Smooth muscle cell (in vitro differentiated cells): ENCODE data around the gene RAB28. TPM values are rescaled to one million over a fixed set of nuclear protein-coding genes. Genes with fewer than 3 reads are reported as not detected.

ENCODE experiments used
- DNase-seq: peaks from one replicate; lab custom pipeline; 2025; ENCODE audit not compliant: unreplicated experiment; lab: John Stamatoyannopoulos, UW
- H2AFZ ChIP-seq: fragments of 200-600 bp; sonication (generic); 2 replicates; pipeline ENCODE4 v1.6.0; 2016; ENCODE audit warnings: antibody characterized with exemption, low read depth, mild to moderate bottlenecking
- H3F3A ChIP-seq: fragments of 200-600 bp; sonication (generic); 2 replicates; pipeline ENCODE4 v1.6.0; 2017; ENCODE audit warnings: antibody characterized with exemption, low read depth
- H3K27ac ChIP-seq: fragments of 200-600 bp; sonication (generic); 2 replicates; pipeline ENCODE4 v1.5.1; 2016; ENCODE audit warnings: low read depth, mild to moderate bottlenecking
- H3K27me3 ChIP-seq: fragments of 200-600 bp; sonication (generic); 2 replicates; pipeline ENCODE4 v1.6.1; 2016; ENCODE audit warnings: low read depth, mild to moderate bottlenecking
- H3K36me3 ChIP-seq: fragments of 200-600 bp; sonication (generic); 2 replicates; pipeline ENCODE4 v1.5.1; 2016; ENCODE audit warnings: low read depth
- H3K4me1 ChIP-seq: fragments of 200-600 bp; sonication (generic); 2 replicates; pipeline ENCODE4 v1.5.1; 2016; ENCODE audit warnings: low read depth
- H3K4me2 ChIP-seq: fragments of 200-600 bp; sonication (generic); 2 replicates; pipeline ENCODE4 v1.6.0; 2016; ENCODE audit warnings: mild to moderate bottlenecking
- H3K4me3 ChIP-seq: fragments of 200-600 bp; sonication (generic); 2 replicates; pipeline ENCODE4 v1.5.1; 2016; ENCODE audit warnings: mild to moderate bottlenecking
- H3K79me2 ChIP-seq: fragments of 200-600 bp; sonication (generic); 2 replicates; pipeline ENCODE4 v1.6.0; 2016; ENCODE audit warnings: low read depth, mild to moderate bottlenecking
- H3K9ac ChIP-seq: fragments of 200-600 bp; sonication (generic); 2 replicates; pipeline ENCODE4 v1.6.0; 2016; ENCODE audit warnings: low read depth
- H3K9me3 ChIP-seq: fragments of 200-600 bp; sonication (generic); replicated peaks from 2 replicates; pipeline ENCODE4 v1.5.1; 2016; ENCODE audit warnings: low read depth
- H4K20me1 ChIP-seq: fragments of 200-600 bp; sonication (generic); 2 replicates; pipeline ENCODE4 v1.6.0; 2016; ENCODE audit warnings: low read depth
- CTCF ChIP-seq: fragments of 200-600 bp; sonication (generic); IDR thresholded peaks from 2 replicates; pipeline ENCODE4 v1.5.1; 2017; ENCODE audit warnings: borderline replicate concordance, mild to moderate bottlenecking, antibody characterized with exemption; ENCODE audit not compliant: insufficient read depth, poor library complexity, severe bottlenecking
- WGBS: methylation state at CpG from one replicate; pipeline ENCODE4 v1.1.7; 2016; ENCODE audit warnings: low lambda C conversion rate; 5-methylcytosine and 5-hydroxymethylcytosine counted together
- polyA plus RNA-seq: library from polyadenylated mRNA; unstranded; fragments of >200 nt; fragmentation: Nextera tagmentation; extraction: Ambion mirVana; gene quantifications from 2 replicates; pipeline ENCODE4 v1.2.1, GENCODE V29; 2016
- total RNA-seq: library from RNA; depleted of rRNA; stranded (reverse); fragments of >200 nt; gene quantifications from 2 replicates; pipeline ENCODE4 v1.2.3, GENCODE V29; 2014

RAB28 gene
- total and polyA plus RNA-seq, 2 experiments from 2014 or later, result 32.8 to 40.7 TPM

- WGBS, result 47% methylated on average over 37 of the region's 37 CpGs
- Histone ChIP-seq H3K4me1 (peaks cover 11% of the 10 kb centered on the region), H3K27me3 (peaks cover 85% of the 10 kb centered on the region), H3K36me3 (no peaks in the 10 kb centered on the region), H3F3A (no peaks in the 10 kb centered on the region), H3K9ac (no peak overlapping the region), H3K79me2 (no peaks in the 10 kb centered on the region), H3K4me2 (no peak overlapping the region), H3K27ac (no peak overlapping the region), H2AFZ (no peak overlapping the region), H4K20me1 (no peaks in the 10 kb centered on the region), H3K9me3 (no peaks in the 10 kb centered on the region), H3K4me3 (no peak overlapping the region)
- TF ChIP-seq CTCF, result no peak
- no peak for DNase-seq
These were observed 45.2 kb upstream of the RAB28 start for GRCh38 chr4:13529128-13529919.

GRCh38 chr4:13528821-13529127 is 44.6 kb upstream of the RAB28 start:
- no peaks in the 10 kb centered on the region for H3K9me3 ChIP-seq
- H3K36me3 ChIP-seq, result no peaks in the 10 kb centered on the region
- peaks cover 85% of the 10 kb centered on the region for H3K27me3 ChIP-seq
- 38% methylated on average over 5 of the region's 5 CpGs for WGBS
- TF ChIP-seq CTCF, result no peak
- H2AFZ ChIP-seq, result no peak overlapping the region
- peaks cover 10% of the 10 kb centered on the region for H3K4me1 ChIP-seq
- H3F3A ChIP-seq, result no peaks in the 10 kb centered on the region
- H3K27ac ChIP-seq, result no peak overlapping the region
- H3K79me2 ChIP-seq, result no peaks in the 10 kb centered on the region
- no peak overlapping the region for H3K4me3 ChIP-seq
- no peak for DNase-seq
- no peak overlapping the region for H3K4me2 ChIP-seq
- no peak overlapping the region for H3K9ac ChIP-seq
- H4K20me1 ChIP-seq, result no peaks in the 10 kb centered on the region

DNA sequence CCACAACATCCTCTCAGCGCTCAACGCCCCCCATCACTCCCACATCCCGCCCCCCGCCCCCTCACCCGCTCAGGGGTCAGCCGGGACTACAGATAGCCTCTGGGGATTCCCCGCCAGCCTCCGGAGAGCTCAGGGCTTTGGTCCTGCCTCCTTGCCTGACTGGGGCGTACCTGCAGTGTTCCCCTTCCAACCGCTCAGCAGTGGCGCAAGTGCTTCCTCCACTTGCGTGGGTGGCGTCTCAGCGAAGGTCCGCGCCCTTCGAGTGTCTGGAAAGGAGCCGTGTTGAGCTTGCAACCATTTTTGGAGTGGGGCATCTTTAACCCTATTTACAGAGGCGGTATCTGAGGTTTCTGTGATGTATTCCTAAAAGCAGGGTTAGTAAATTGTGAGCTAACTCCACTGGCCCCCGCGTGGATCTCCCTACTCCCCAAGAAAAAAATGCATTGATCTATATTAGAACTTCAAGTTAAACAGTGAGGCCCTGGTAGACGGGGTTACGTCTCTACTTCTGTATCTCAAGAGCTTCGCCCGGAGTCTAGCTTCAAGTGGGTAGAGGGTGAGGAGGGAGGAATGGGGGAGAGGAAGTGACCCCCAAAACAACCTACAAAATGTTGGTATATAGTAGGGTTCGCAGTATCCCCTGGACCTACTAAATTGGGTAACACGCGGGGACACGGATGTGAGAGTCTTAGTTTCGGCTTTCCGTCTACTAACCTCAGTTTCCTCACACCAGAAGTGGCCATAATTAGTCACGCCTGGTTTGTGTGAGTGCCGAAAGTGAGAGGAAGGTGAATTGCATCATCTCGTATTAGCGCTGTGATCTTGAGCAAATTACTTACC is 44.1 kb upstream of the RAB28 start:
- no peaks in the 10 kb centered on the region for H3F3A ChIP-seq
- peaks cover 85% of the 10 kb centered on the region for H3K27me3 ChIP-seq
- no peaks in the 10 kb centered on the region for H3K36me3 ChIP-seq
- no peak overlapping the region for H3K9ac ChIP-seq
- H3K4me2 ChIP-seq, result no peak overlapping the region
- no peak for DNase-seq
- H4K20me1 ChIP-seq, result no peaks in the 10 kb centered on the region
- peaks cover 10% of the 10 kb centered on the region for H3K4me1 ChIP-seq
- no peaks in the 10 kb centered on the region for H3K9me3 ChIP-seq
- no peak overlapping the region for H3K27ac ChIP-seq
- no peak overlapping the region for H3K4me3 ChIP-seq
- WGBS, result 54% methylated on average over 33 of the region's 35 CpGs
- no peak overlapping the region for H2AFZ ChIP-seq
- no peak for TF ChIP-seq CTCF
- H3K79me2 ChIP-seq, result no peaks in the 10 kb centered on the region
